Progenitor cell of endocrine pancreas (in vitro differentiated cells): ENCODE data around the gene ACAD9. TPM values are rescaled to one million over a fixed set of nuclear protein-coding genes. Genes with fewer than 3 reads are reported as not detected.
A peak's percentile ranks its signal among the peaks of the same experiment; 100 is the strongest.
"Not testable (repeated sequence)": the region's sequence is repeated elsewhere in the genome, so short reads cannot be mapped to it uniquely, and the experiment has no call there.

Experiments used
- DNase-seq: peaks from one replicate; pipeline ENCODE4 v3.0.0; 2021; ENCODE audit warnings: low spot score; ENCODE audit not compliant: unreplicated experiment
- H3K27ac Mint-ChIP-seq: 2 replicates; pipeline ENCODE4 v1.8.0; 2021; ENCODE audit warnings: mild to moderate bottlenecking, moderate library complexity, mixed read lengths
- H3K27me3 Mint-ChIP-seq: 2 replicates; pipeline ENCODE4 v1.8.0; 2021; ENCODE audit warnings: mixed read lengths
- H3K36me3 Mint-ChIP-seq: 2 replicates; pipeline ENCODE4 v1.8.0; 2022; ENCODE audit warnings: mixed read lengths; ENCODE audit not compliant: insufficient read depth
- H3K4me1 Mint-ChIP-seq: 2 replicates; pipeline ENCODE4 v1.8.0; 2021; ENCODE audit warnings: low read depth, mixed read lengths
- H3K4me3 Mint-ChIP-seq: 2 replicates; pipeline ENCODE4 v1.8.0; 2021; ENCODE audit warnings: low read depth, mild to moderate bottlenecking, moderate library complexity, mixed read lengths
- H3K9me3 Mint-ChIP-seq: 2 replicates; pipeline ENCODE4 v1.8.0; 2021; ENCODE audit warnings: low read depth, mixed read lengths
- long read RNA-seq: library from polyadenylated mRNA; unstranded; transcript quantifications from one replicate; pipeline ENCODE4 v2.0.0, GENCODE V29; 2020
- total RNA-seq: library from RNA; stranded (reverse); gene quantifications from 2 replicates; pipeline ENCODE4 v1.2.1, GENCODE V29; 2021
- TF ChIP-seq, protein P1 (sequence below): fragments of 200-600 bp; sonication (generic); IDR thresholded peaks from one replicate; pipeline ENCODE4 v1.5.0; 2021; ENCODE audit warnings: antibody characterized with exemption, mild to moderate bottlenecking; ENCODE audit not compliant: unreplicated experiment

Gene ACAD9
- total RNA-seq = 57.0 and 61.2 TPM in 2 replicates
- long read RNA-seq, transcript ACAD9-206 (18 exons, 2,431 nt) = minor isoform, 38 of 321 reads
- long read RNA-seq, transcript ACAD9-201 (18 exons, 2,454 nt) = major isoform, 214 of 321 reads
- long read RNA-seq, partial matches to known transcripts = 25 of 321 reads
- long read RNA-seq, other reads (novel, unspliced or antisense) = 43 of 321 reads

DNA sequence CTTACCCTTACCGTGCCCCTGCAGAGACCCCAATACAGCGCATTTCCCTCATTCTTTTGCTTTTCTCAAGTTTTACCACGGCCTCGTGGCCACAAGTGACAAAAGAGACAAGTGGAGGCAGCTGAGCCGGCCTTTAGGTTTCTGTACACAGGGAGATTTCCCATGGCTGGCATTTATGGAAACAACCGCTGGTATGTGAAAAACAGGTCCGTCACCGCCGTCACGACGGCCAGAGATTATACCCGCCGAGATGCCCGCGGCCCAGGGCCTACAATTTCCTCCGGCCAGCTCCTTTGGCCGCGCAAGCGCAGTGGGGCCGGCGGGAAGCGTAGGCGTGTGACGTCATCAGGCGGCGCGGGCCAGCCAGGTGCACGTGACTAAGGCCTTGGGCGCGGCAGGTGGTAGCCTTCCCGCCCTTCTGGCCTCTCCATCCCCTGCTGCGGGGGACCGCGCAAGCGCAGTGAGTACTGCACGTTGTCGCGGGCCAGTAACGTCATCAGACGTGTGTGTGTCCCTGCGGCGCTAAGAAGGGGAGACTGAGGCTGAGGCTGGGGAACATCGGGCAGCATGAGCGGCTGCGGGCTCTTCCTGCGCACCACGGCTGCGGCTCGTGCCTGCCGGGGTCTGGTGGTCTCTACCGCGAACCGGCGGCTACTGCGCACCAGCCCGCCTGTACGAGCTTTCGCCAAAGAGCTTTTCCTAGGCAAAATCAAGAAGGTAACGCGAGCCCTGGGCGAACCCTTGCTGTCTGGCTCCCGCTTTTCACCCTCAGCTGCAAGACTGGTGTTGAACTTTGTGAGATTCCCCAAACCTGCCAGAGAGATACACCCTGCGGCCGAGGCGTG is at the start of gene ACAD9:
TSS of gene ACAD9 (plus strand) at position 496 of the 845 bp plus-strand sequence. CDS start at position 568, 72 bp downstream.
- Mint-ChIP-seq H3K27ac (peak within 1 kb of the TSS; percentile 98), H3K27me3 (peaks cover 7% of the 10 kb centered on the region), H3K4me3 (peak within 1 kb of the TSS; percentile 83), H3K4me1 (peaks cover 41% of the 10 kb centered on the region), H3K9me3 (no peaks in the 10 kb centered on the region), H3K36me3 (peaks cover 7% of the 10 kb centered on the region)
- TF ChIP-seq, protein P1, sequence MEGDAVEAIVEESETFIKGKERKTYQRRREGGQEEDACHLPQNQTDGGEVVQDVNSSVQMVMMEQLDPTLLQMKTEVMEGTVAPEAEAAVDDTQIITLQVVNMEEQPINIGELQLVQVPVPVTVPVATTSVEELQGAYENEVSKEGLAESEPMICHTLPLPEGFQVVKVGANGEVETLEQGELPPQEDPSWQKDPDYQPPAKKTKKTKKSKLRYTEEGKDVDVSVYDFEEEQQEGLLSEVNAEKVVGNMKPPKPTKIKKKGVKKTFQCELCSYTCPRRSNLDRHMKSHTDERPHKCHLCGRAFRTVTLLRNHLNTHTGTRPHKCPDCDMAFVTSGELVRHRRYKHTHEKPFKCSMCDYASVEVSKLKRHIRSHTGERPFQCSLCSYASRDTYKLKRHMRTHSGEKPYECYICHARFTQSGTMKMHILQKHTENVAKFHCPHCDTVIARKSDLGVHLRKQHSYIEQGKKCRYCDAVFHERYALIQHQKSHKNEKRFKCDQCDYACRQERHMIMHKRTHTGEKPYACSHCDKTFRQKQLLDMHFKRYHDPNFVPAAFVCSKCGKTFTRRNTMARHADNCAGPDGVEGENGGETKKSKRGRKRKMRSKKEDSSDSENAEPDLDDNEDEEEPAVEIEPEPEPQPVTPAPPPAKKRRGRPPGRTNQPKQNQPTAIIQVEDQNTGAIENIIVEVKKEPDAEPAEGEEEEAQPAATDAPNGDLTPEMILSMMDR = no peak
- peak; percentile 98 for DNase-seq

DNA sequence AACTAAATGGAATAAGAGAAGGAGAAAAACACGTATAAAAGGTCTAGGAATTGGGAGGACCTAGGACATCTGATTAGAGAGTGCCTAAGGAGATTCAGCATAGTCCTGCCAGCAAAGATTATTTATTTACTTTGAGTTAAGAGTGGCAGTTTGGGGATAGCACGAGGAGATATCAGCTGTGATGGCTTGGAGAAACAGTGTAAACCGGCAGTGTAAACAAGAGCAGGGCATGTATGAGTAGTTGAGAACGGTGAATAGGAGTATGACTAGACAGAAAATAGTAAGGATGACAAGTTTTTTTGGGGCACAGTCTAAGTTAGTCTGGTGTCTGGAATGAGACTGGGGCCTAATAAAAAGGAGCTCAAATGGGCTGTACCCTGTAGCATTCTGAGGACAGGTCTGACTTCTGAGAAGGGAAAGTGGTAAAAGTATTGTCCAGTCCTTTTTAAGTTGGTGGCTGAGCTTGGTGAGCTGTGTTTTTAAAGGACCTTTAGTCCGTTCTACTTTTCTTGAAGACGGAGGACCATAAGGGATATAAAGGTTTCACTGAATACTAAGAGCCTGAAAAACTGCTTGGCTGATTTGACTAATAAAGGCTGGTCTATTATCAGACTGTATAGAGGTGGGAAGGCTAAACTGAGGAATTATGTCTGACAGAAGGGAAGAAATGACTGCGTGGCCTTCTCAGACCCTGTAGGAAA is 49.3 kb upstream of the ACAD9 start:
- not testable (repeated sequence) for H3K36me3 Mint-ChIP-seq, H3K27ac Mint-ChIP-seq, DNase-seq, H3K27me3 Mint-ChIP-seq, H3K4me3 Mint-ChIP-seq, H3K4me1 Mint-ChIP-seq, H3K9me3 Mint-ChIP-seq

DNA sequence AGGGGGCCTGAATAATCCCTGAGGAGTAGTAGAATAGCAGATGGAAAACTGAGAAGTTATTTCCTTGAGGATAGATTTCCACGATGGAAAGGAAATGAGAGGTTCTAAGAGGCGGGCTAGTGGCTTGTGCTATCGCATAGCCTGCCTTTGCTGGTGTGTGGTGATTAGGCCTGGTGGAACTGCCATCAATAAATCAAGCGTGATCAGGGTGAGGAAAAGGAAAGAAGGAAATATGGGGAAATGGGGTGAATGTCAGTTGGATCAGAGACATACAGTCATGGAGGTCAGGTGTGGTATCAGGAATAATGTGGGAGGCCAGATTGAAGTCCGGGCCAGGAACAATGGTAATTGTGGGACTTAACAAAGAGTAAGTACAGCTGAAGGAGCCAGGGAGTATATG is 48.7 kb upstream of the ACAD9 start:
- DNase-seq, H3K4me1 Mint-ChIP-seq, H3K27ac Mint-ChIP-seq, H3K9me3 Mint-ChIP-seq, H3K4me3 Mint-ChIP-seq, H3K36me3 Mint-ChIP-seq, H3K27me3 Mint-ChIP-seq: not testable (repeated sequence)

DNA sequence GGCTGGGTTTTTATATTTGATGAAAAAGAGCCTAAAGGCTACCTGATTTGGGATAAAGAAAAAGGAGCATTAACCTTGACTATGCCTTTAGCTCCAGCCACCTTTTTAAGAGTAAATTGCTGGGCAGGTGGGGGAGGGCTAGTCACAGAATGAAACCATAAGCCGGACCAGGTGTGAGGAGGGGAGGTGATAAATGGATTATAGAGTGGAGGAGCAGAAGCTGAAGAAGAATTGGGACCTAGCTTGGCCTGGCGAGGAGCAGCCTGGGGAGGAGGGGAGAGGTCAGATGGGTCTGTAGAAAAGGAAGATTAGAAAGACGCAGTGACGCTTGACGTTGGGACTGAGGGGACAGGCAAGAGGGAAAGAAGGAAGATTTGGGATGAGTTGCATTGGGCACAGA is 46.4 kb upstream of the ACAD9 start:
- H3K27me3 Mint-ChIP-seq, DNase-seq, H3K4me3 Mint-ChIP-seq, H3K36me3 Mint-ChIP-seq, H3K27ac Mint-ChIP-seq, H3K4me1 Mint-ChIP-seq, H3K9me3 Mint-ChIP-seq: not testable (repeated sequence)

DNA sequence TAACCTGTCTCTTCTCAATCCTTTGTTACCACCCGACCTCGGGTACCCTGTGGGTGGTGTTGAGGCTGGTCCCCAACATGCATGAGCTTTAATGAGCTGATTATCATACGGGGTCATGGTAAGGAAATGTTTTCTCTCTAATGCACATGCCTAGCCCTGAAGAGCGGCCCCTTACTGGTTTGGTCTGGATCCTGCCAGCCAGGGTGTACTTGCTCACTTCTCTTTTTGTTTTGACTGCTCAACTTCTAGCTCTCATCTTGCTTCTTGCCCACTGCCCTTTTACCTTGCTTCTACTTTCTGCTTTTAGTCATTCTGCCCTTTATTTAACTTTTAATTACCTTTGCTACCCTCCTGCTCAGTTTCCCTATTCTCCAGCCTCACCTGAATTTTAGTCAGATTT is 44.3 kb upstream of the ACAD9 start:
- Mint-ChIP-seq H3K4me3 (no peak overlapping the region), H3K9me3 (no peaks in the 10 kb centered on the region), H3K36me3 (no peaks in the 10 kb centered on the region), H3K4me1 (no peaks in the 10 kb centered on the region), H3K27me3 (no peaks in the 10 kb centered on the region), H3K27ac (no peak overlapping the region)
- TF ChIP-seq, protein P1 = no peak
- no peak for DNase-seq

DNA sequence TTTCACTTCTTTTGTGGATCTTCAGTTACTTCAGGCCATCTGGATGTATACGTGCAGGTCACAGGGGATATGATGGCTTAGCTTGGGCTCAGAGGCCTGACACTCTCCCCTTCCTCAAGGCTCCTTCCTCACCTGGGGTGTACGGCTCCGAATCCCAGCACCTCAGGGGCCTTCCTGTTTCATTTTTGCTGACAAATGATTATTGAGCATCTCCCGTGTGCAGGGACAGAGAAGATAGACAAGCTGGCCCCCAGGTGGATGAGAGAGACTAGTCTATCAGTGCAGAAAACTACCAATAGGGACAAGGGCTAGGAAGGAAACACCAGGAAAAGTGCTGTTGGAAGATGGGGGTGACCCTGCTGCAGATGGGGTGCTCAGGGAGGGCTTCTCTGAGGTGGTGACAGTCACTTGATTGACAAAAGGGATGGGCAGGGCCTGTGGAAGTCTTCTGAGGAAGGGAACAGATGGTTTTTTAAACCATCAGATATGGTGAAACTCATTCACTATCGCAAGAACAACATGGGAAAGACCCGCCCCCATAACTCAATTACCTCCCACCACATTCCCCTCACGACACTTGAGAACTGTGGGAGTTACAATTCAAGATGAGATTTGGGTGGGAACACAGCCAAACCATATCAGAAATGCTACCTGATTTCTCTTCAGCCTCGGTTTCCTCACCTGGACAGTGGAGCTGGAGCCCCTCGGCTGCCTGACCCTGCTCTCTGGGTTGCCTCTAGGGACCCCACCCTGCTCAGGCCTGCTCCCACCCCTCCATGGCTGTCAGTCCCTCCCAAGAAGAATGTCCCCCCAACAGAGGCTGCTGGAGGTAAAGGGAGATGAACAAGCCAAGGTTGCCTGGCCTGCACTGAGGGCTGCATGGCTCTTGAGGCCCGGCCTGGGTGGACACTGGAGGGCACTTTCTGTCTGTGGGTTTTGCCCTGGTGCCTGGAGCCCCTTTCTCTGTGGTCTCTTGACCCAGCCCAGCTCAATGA is 37.2 kb upstream of the ACAD9 start:
- Mint-ChIP-seq H3K4me1 (peaks cover 7% of the 10 kb centered on the region), H3K4me3 (no peak overlapping the region), H3K36me3 (no peaks in the 10 kb centered on the region), H3K27ac (no peak overlapping the region), H3K27me3 (no peaks in the 10 kb centered on the region), H3K9me3 (no peaks in the 10 kb centered on the region)
- no peak for DNase-seq
- TF ChIP-seq, protein P1 = no peak
